Measurements from ENCODE around the gene ABCG8. TPM values are rescaled to one million over a fixed set of nuclear protein-coding genes. Genes with fewer than 3 reads are reported as not detected.

ABCG8 gene
- total and polyA plus RNA-seq, 12 donors: 0.15 to 1.4 TPM; not detected in 10

DNA sequence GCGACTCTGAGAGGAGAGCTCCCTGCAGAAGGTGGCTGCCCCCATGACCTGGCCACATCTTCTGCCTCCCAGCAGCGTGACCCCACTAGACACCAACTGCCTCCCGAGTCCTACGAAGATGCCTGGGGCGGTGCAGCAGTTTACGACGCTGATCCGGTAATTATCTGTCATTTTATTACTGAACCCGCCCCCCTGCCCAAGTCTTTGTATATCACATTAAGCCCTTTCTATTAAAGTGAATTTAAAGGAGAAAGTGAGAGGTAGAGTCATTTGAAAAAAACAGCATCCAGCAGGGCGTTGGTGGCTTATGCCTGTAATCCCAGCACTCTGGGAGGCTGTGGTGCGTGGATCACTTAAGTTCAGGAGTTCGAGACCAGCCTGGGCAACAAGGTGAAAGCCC lies 33.4 kb downstream of the ABCG8 start:
- peaks cover 0 to 17% (median 12%) of the 10 kb centered on the region in 7 donors for H3K27me3 ChIP-seq
- no peak for ATAC-seq
- no peak overlapping the region for H3K4me3 ChIP-seq
- TF ChIP-seq, protein P1, sequence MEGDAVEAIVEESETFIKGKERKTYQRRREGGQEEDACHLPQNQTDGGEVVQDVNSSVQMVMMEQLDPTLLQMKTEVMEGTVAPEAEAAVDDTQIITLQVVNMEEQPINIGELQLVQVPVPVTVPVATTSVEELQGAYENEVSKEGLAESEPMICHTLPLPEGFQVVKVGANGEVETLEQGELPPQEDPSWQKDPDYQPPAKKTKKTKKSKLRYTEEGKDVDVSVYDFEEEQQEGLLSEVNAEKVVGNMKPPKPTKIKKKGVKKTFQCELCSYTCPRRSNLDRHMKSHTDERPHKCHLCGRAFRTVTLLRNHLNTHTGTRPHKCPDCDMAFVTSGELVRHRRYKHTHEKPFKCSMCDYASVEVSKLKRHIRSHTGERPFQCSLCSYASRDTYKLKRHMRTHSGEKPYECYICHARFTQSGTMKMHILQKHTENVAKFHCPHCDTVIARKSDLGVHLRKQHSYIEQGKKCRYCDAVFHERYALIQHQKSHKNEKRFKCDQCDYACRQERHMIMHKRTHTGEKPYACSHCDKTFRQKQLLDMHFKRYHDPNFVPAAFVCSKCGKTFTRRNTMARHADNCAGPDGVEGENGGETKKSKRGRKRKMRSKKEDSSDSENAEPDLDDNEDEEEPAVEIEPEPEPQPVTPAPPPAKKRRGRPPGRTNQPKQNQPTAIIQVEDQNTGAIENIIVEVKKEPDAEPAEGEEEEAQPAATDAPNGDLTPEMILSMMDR (IDR thresholded peaks at IDR 0.05): no peak
- 87 to 91% methylated on average over 12 of the region's 12 CpGs for WGBS, 2 donors
- no peaks in the 10 kb centered on the region for H3K4me1 ChIP-seq
- intact Hi-C loops (cut with DNase I): loop anchor here in 2 of 10 donors (10.0 kb wide), 1 partner anchor 257 kb away; no protein-coding TSS in a partner anchor
- no peak overlapping the region for H3K27ac ChIP-seq
- H3K9me3 ChIP-seq: no peaks in the 10 kb centered on the region
- DNase-seq: no peak
- no peaks in the 10 kb centered on the region for H3K36me3 ChIP-seq

DNA sequence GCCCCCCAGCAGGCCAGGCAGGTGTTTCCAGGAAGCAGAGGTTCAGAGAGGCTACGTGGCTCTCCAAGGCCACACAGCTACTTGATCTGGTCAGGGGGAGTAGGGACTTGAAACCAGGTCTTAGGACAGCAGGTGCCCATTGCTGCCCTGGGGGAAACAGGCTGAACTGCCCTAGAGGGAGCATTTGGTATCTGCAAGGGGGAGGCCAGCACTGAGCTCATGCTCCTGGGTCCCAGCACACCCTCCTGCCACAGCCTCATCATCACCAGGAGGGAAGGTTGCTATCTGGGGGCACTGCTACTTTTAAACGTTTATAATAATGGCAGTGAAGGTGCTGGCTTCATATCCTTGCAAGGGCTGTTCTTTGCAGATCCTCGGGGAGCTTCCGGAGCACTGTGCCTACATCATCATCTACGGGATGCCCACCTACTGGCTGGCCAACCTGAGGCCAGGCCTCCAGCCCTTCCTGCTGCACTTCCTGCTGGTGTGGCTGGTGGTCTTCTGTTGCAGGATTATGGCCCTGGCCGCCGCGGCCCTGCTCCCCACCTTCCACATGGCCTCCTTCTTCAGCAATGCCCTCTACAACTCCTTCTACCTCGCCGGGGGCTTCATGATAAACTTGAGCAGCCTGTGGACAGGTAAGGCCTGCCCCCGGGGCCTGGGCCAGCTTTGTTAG lies 36.1 kb downstream of the ABCG8 start:
- 80 to 82% methylated on average over 11 of the region's 11 CpGs for WGBS, 2 donors
- no peak for DNase-seq

DNA sequence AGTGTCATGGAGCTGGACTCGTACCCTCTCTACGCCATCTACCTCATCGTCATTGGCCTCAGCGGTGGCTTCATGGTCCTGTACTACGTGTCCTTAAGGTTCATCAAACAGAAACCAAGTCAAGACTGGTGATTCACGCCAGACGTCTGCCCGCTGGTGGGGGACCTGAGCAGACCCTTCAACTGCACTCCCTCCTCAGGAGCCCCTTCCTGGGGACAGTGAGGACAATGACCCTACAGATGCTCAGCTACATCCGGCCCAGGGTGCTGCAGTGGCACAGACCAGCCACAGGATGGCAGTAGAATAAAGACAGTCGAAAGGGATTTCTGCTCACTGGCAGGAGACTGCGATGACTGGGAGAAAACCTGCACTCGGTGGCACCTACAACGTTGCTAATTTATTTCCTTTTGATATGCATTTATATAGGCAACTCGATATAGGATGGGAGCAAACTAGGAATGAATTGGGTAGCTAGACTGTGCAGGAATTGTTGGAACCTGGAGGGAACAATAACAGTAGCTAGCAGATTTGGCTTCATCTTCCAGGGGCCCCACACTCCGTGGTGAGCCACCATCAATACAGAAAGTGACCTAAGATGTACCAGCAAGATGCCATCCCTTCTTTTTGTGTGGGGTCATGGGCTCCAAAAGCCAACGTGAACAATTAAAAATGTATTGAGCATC lies 39.2 kb downstream of the ABCG8 start:
- H3K27ac ChIP-seq: no peak overlapping the region
- no peaks in the 10 kb centered on the region for H3K36me3 ChIP-seq
- 34% methylated on average over 16 of the region's 16 CpGs for WGBS, 2 donors
- H3K4me3 ChIP-seq: no peak overlapping the region
- ATAC-seq (peak in 7 of 8 donors; percentile 53 to 70 (median 63)), DNase-seq (peak; percentile 36 to 38)
- peaks cover 0 to 28% (median 0%) of the 10 kb centered on the region in 7 donors for H3K27me3 ChIP-seq
- H3K4me1 ChIP-seq: peaks cover 0 to 5% (median 0%) of the 10 kb centered on the region in 9 donors
- intact Hi-C loops (cut with DNase I): loop anchor here in 2 of 10 donors (10.0 kb wide), 1 partner anchor 263 kb away; no protein-coding TSS in a partner anchor
- no peaks in the 10 kb centered on the region for H3K9me3 ChIP-seq
- TF ChIP-seq, protein P1 (IDR thresholded peaks at IDR 0.05): peak; percentile 60 to 93 (median 82)

More for the DNA sequence above, 36.1 kb downstream of the ABCG8 start:
- no peak for ATAC-seq
- Histone ChIP-seq H3K4me3 (no peak overlapping the region), H3K27ac (no peak overlapping the region), H3K4me1 (peaks cover 0 to 5% (median 0%) of the 10 kb centered on the region in 9 donors), H3K36me3 (no peaks in the 10 kb centered on the region), H3K27me3 (peaks cover 0 to 35% (median 6%) of the 10 kb centered on the region in 7 donors), H3K9me3 (no peaks in the 10 kb centered on the region)
- TF ChIP-seq, protein P1 (IDR thresholded peaks at IDR 0.05): no peak
- intact Hi-C loops (cut with DNase I): loop anchor here in 2 of 10 donors (10.0 kb wide), 1 partner anchor 260 kb away; no protein-coding TSS in a partner anchor

DNA sequence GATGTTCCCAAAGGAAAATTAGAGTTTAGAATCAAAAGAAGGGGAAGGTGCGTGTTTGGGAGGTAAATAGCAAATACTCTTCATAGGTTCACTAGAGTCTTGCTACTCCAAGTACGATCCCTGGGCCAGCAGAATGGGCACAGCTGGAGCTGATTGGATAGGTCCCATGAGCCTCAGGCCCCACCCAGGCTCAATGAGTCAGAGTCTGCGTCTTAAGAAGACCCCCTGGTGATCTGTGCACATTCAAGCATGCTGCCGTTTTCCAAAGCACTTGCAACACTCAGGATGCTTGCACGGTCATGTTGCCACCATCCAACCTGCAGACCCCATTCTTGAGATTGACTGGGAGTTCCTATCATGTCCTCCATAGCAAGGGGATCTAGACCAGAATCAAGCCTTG lies 40.5 kb downstream of the ABCG8 start:
- TF ChIP-seq, protein P1 (IDR thresholded peaks at IDR 0.05): no peak
- no peak overlapping the region for H3K4me3 ChIP-seq
- DNase-seq: no peak
- WGBS, 2 donors: 76 to 78% methylated on average over 5 of the region's 5 CpGs
- no peak for ATAC-seq
- no peak overlapping the region for H3K27ac ChIP-seq
- no peaks in the 10 kb centered on the region for H3K36me3 ChIP-seq
- H3K27me3 ChIP-seq: peaks cover 0 to 27% (median 0%) of the 10 kb centered on the region in 7 donors
- H3K4me1 ChIP-seq: peaks cover 0 to 5% (median 0%) of the 10 kb centered on the region in 9 donors
- intact Hi-C loops (cut with DNase I): loop anchor here in 2 of 10 donors (10.0 kb wide), 1 partner anchor 264 kb away; no protein-coding TSS in a partner anchor
- no peaks in the 10 kb centered on the region for H3K9me3 ChIP-seq
